Measurements from ENCODE around the gene MRPL14. TPM values are rescaled to one million over a fixed set of nuclear protein-coding genes. Genes with fewer than 3 reads are reported as not detected.

The MRPL14 gene
- polyA plus RNA-seq, 1 experiment = 58.4 TPM

DNA sequence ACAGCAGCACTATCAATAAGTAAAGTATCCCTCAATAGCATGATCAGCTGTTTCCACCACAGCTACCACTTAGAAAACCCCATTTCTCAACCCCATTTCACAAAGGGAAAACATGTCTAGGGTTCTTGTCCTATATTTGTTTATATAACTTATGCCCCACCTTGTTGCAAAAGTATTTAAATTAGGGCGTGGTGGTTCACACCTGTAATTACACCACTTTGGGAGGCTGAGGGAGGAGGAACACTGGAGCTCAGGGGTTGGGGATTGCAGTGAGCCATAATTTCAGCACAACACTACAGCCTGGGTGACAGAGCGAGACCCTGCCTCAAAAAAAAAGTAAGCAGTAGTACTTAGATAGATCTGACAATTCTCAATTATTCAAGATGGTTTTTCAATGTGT is 3.7 kb downstream of the MRPL14 start:
- ChIA-PET CTCF (interaction anchor here (0.5 to 2.0 kb wide), 3 partner anchors 24 to 253 kb away, joined by 3 to 8 read pairs (median 7); no protein-coding TSS in a partner anchor), POLR2A (no interaction called here)
- H3K4me3 ChIP-seq (ENCODE audit: low read depth, low read length) = no peak overlapping the region
- no peak for DNase-seq (ENCODE audit: low read depth)
- no peaks in the 10 kb centered on the region for H3K27me3 ChIP-seq (ENCODE audit: control insufficient read depth, insufficient read depth, low read length)
- no peak for TF ChIP-seq CTCF (IDR thresholded peaks at IDR 0.05; ENCODE audit: insufficient read depth, low read depth, low read length)
- H3K36me3 ChIP-seq (ENCODE audit: control insufficient read depth, insufficient read depth, low read length) = no peaks in the 10 kb centered on the region

- TF ChIP-seq CTCF (IDR thresholded peaks at IDR 0.05; ENCODE audit: insufficient read depth, low read depth, low read length) = no peak
- Histone ChIP-seq H3K4me3 (ENCODE audit: low read depth, low read length) (no peak overlapping the region), H3K27me3 (ENCODE audit: control insufficient read depth, insufficient read depth, low read length) (no peaks in the 10 kb centered on the region), H3K36me3 (ENCODE audit: control insufficient read depth, insufficient read depth, low read length) (no peaks in the 10 kb centered on the region)
- DNase-seq (ENCODE audit: low read depth) = no peak
- ChIA-PET POLR2A (no interaction called here), CTCF (interaction anchor here (1.6 kb wide), 1 partner anchor 22 kb away, joined by 4 read pairs; no protein-coding TSS in a partner anchor)
Observed at GRCh38 chr6:44122801-44123200, 4.5 kb downstream of the MRPL14 start.

DNA sequence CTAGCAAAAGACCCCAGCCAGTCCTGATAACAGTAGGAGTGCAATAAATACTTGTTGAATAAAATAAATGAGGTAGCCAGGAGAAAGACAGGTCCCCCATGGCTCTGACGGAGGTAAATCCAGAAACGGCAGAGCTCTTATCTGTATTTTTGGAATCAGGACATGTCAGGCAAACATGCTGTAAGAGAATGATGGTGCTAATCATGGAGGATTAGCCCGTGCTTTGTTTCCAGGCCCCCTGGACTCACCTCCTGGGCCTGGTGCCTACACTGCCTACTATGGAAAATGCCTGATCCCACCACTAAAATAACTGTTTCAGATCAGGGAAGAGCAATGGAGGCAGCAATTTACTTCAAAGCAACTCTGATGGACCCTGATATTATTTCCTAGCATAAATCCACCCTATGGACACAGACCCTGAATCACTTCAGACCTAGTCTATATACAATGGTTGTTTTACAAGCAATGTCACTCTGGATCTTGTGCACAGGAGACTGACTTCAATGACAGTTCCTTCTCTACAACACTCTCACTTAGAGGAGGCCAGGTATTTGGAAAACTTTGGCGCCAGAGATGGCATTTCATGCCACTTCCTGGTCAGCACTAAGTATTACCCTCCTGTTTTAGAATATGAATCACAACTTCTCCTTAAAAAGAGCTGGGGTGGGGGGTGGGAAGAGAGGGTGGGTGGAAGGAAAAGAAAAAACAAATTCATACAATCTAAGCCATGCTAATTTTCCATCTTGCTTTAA is 6.4 kb downstream of the MRPL14 start:
- no peaks in the 10 kb centered on the region for H3K36me3 ChIP-seq (ENCODE audit: control insufficient read depth, insufficient read depth, low read length)
- CTCF ChIA-PET = interaction anchor here (0.7 to 1.6 kb wide), 2 partner anchors 21 to 114 kb away, joined by 3 to 4 read pairs; no protein-coding TSS in a partner anchor
- H3K4me3 ChIP-seq (ENCODE audit: low read depth, low read length) = no peak overlapping the region
- no peak for TF ChIP-seq CTCF (IDR thresholded peaks at IDR 0.05; ENCODE audit: insufficient read depth, low read depth, low read length)
- no peaks in the 10 kb centered on the region for H3K27me3 ChIP-seq (ENCODE audit: control insufficient read depth, insufficient read depth, low read length)
- POLR2A ChIA-PET = no interaction called here
- DNase-seq (ENCODE audit: low read depth) = no peak

GRCh38 chr6:44119704-44120262 is 7.5 kb downstream of the MRPL14 start:
- CTCF ChIA-PET = interaction anchor here (0.7 kb wide), 1 partner anchor 115 kb away, joined by 3 read pairs; no protein-coding TSS in a partner anchor
- Histone ChIP-seq H3K4me3 (ENCODE audit: low read depth, low read length) (no peak overlapping the region), H3K36me3 (ENCODE audit: control insufficient read depth, insufficient read depth, low read length) (no peaks in the 10 kb centered on the region), H3K27me3 (ENCODE audit: control insufficient read depth, insufficient read depth, low read length) (no peaks in the 10 kb centered on the region)
- POLR2A ChIA-PET = no interaction called here
- DNase-seq (ENCODE audit: low read depth) = no peak
- TF ChIP-seq CTCF (IDR thresholded peaks at IDR 0.05; ENCODE audit: insufficient read depth, low read depth, low read length) = no peak

GRCh38 chr6:44117397-44118128 is 9.7 kb downstream of the MRPL14 start:
- H3K27me3 ChIP-seq (ENCODE audit: control insufficient read depth, insufficient read depth, low read length) = no peaks in the 10 kb centered on the region
- no peak for DNase-seq (ENCODE audit: low read depth)
- TF ChIP-seq CTCF (IDR thresholded peaks at IDR 0.05; ENCODE audit: insufficient read depth, low read depth, low read length) = no peak
- ChIA-PET POLR2A (interaction anchor here (0.6 kb wide), 1 partner anchor 15 kb away, joined by 8 read pairs; no protein-coding TSS in a partner anchor), CTCF (interaction anchor here (0.8 to 4.5 kb wide), 6 partner anchors 13 to 222 kb away, joined by 3 to 31 read pairs (median 3); no protein-coding TSS in a partner anchor)
- peaks cover 8% of the 10 kb centered on the region for H3K36me3 ChIP-seq (ENCODE audit: control insufficient read depth, insufficient read depth, low read length)
- no peak overlapping the region for H3K4me3 ChIP-seq (ENCODE audit: low read depth, low read length)
